Hepatocyte (in vitro differentiated cells): ENCODE results near the gene SPECC1. TPM values are rescaled to one million over a fixed set of nuclear protein-coding genes. Genes with fewer than 3 reads are reported as not detected.

Experiments
- DNase-seq: peaks from one replicate; pipeline ENCODE4 v3.0.0-alpha.2; 2016; ENCODE audit warnings: low spot score
- H2AFZ ChIP-seq: fragments of 200-600 bp; sonication (generic); 2 replicates; pipeline ENCODE4 v1.6.0; 2016; ENCODE audit warnings: antibody characterized with exemption, mild to moderate bottlenecking
- H3K27ac ChIP-seq: fragments of 200-600 bp; sonication (generic); 2 replicates; pipeline ENCODE4 v1.5.1; 2016; ENCODE audit warnings: mild to moderate bottlenecking
- H3K27me3 ChIP-seq: fragments of 200-600 bp; sonication (generic); 2 replicates; pipeline ENCODE4 v1.6.1; 2016
- H3K36me3 ChIP-seq: fragments of 200-600 bp; sonication (generic); replicated peaks from 2 replicates; pipeline ENCODE4 v1.5.1; 2016; ENCODE audit warnings: low read depth; ENCODE audit not compliant: insufficient read depth
- H3K4me1 ChIP-seq: fragments of 200-600 bp; sonication (generic); 2 replicates; pipeline ENCODE4 v1.5.1; 2016; ENCODE audit warnings: mild to moderate bottlenecking, moderate library complexity; ENCODE audit not compliant: insufficient read depth
- H3K4me2 ChIP-seq: fragments of 200-600 bp; sonication (generic); 2 replicates; pipeline ENCODE4 v1.6.0; 2016
- H3K4me3 ChIP-seq: fragments of 200-600 bp; sonication (generic); 2 replicates; pipeline ENCODE4 v1.5.1; 2016; ENCODE audit warnings: mild to moderate bottlenecking
- H3K79me2 ChIP-seq: fragments of 200-600 bp; sonication (generic); 2 replicates; pipeline ENCODE4 v1.6.0; 2017; ENCODE audit warnings: mild to moderate bottlenecking
- H3K9me2 ChIP-seq: fragments of 200-600 bp; sonication (generic); replicated peaks from 2 replicates; pipeline ENCODE4 v1.6.0; 2017; ENCODE audit warnings: mild to moderate bottlenecking; ENCODE audit not compliant: insufficient read depth
- H3K9me3 ChIP-seq: fragments of 200-600 bp; sonication (generic); 2 replicates; pipeline ENCODE4 v1.5.1; 2016; ENCODE audit warnings: low read depth, mild to moderate bottlenecking
- H4K20me1 ChIP-seq: fragments of 200-600 bp; sonication (generic); 2 replicates; pipeline ENCODE4 v1.6.0; 2016; ENCODE audit warnings: mild to moderate bottlenecking; ENCODE audit not compliant: insufficient read depth, poor library complexity, severe bottlenecking
- CTCF ChIP-seq: fragments of 200-600 bp; sonication (generic); IDR thresholded peaks from 2 replicates; pipeline ENCODE4 v1.5.1; 2016; ENCODE audit warnings: antibody characterized with exemption, mild to moderate bottlenecking; ENCODE audit not compliant: poor library complexity
- EZH2 ChIP-seq: fragments of 200-600 bp; sonication (generic); IDR thresholded peaks from 2 replicates; pipeline ENCODE4 v1.6.1; 2016; ENCODE audit warnings: antibody characterized with exemption, mild to moderate bottlenecking, borderline replicate concordance
- EZH2phosphoT487 ChIP-seq: fragments of 200-600 bp; sonication (generic); IDR thresholded peaks from one replicate; pipeline ENCODE4 v1.6.1; 2018; ENCODE audit warnings: antibody characterized with exemption, mild to moderate bottlenecking, low read depth, moderate library complexity; ENCODE audit not compliant: unreplicated experiment, severe bottlenecking
- WGBS: methylation state at CpG from one replicate; pipeline ENCODE4 v1.1.6; 2016; ENCODE audit warnings: low lambda C conversion rate; ENCODE audit errors: missing lambda C conversion rate; 5-methylcytosine and 5-hydroxymethylcytosine counted together
- polyA plus RNA-seq: library from polyadenylated mRNA; unstranded; fragments of >200 nt; fragmentation: Nextera tagmentation; extraction: Ambion mirVana; gene quantifications from 2 replicates; pipeline ENCODE4 v1.2.1, GENCODE V29; 2016
- total RNA-seq: library from RNA; depleted of rRNA; stranded (reverse); fragments of >200 nt; gene quantifications from 2 replicates; pipeline ENCODE4 v1.2.3, GENCODE V29; 2014

Gene SPECC1
- total and polyA plus RNA-seq, 2 experiments from 2014 or later = 20.4 to 57.5 TPM

GRCh38 chr17:20280851-20281250 is 271.7 kb downstream of the SPECC1 start:
- no peak overlapping the region for H3K4me2 ChIP-seq
- TF ChIP-seq EZH2 (no peak), EZH2phosphoT487 (no peak), CTCF (no peak)
- H4K20me1 ChIP-seq = no peaks in the 10 kb centered on the region
- H3K4me3 ChIP-seq = no peak overlapping the region
- over 99% methylated on average over 10 of the region's 10 CpGs for WGBS
- no peaks in the 10 kb centered on the region for H3K36me3 ChIP-seq
- H3K79me2 ChIP-seq = no peaks in the 10 kb centered on the region
- H3K27me3 ChIP-seq = no peaks in the 10 kb centered on the region
- H3K9me3 ChIP-seq = no peaks in the 10 kb centered on the region
- H3K9me2 ChIP-seq = no peaks in the 10 kb centered on the region
- H2AFZ ChIP-seq = no peak overlapping the region
- DNase-seq = no peak
- no peaks in the 10 kb centered on the region for H3K4me1 ChIP-seq
- no peak overlapping the region for H3K27ac ChIP-seq

DNA sequence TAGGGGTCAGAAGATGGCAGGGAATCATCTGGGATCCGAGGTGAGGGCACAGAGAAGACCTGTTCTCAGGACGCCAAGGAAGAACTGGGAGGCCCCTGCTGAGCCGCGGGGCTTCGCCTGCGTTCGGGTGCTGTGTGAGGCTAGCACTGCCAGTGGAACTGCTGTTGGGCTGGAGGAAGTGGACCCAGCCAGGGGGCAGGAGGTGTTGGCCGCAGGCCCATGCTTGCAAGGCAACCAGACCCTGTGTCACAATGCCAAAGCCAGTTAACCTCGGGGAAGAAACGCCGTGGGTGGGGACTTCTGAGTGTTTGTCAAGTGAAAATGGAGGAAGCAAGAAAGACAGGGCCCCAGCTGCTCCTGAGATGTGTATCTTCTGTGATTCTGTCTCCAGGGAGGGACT is 272.7 kb downstream of the SPECC1 start:
- Histone ChIP-seq H3K36me3 (no peaks in the 10 kb centered on the region), H3K27me3 (no peaks in the 10 kb centered on the region), H3K4me1 (no peaks in the 10 kb centered on the region), H3K79me2 (no peaks in the 10 kb centered on the region), H3K9me2 (no peaks in the 10 kb centered on the region), H3K9me3 (no peaks in the 10 kb centered on the region), H4K20me1 (no peaks in the 10 kb centered on the region), H3K4me3 (no peak overlapping the region), H3K27ac (no peak overlapping the region), H3K4me2 (no peak overlapping the region), H2AFZ (no peak overlapping the region)
- TF ChIP-seq EZH2 (no peak), CTCF (no peak), EZH2phosphoT487 (no peak)
- WGBS = 90% methylated on average over 11 of the region's 11 CpGs
- no peak for DNase-seq

GRCh38 chr17:20282526-20283308 is 273.6 kb downstream of the SPECC1 start:
- no peaks in the 10 kb centered on the region for H3K4me1 ChIP-seq
- no peaks in the 10 kb centered on the region for H3K27me3 ChIP-seq
- H3K36me3 ChIP-seq = no peaks in the 10 kb centered on the region
- WGBS = 83% methylated on average over 9 of the region's 9 CpGs
- H2AFZ ChIP-seq = no peak overlapping the region
- TF ChIP-seq EZH2 (no peak), EZH2phosphoT487 (no peak), CTCF (no peak)
- no peak overlapping the region for H3K27ac ChIP-seq
- H3K9me3 ChIP-seq = no peaks in the 10 kb centered on the region
- no peak overlapping the region for H3K4me2 ChIP-seq
- H3K79me2 ChIP-seq = no peaks in the 10 kb centered on the region
- H4K20me1 ChIP-seq = no peaks in the 10 kb centered on the region
- no peak overlapping the region for H3K4me3 ChIP-seq
- H3K9me2 ChIP-seq = no peaks in the 10 kb centered on the region
- DNase-seq = no peak
